HEK293T (cell line): ENCODE measurements around the gene MCF2L.

ENCODE experiments used
- BHLHE40 ChIP-seq: fragments of 450-650 bp; IDR thresholded peaks from 2 replicates; pipeline ENCODE4 v1.6.1; 2016; ENCODE audit warnings: mild to moderate bottlenecking, moderate library complexity, borderline replicate concordance
- ELF4 ChIP-seq: fragments of 450-650 bp; IDR thresholded peaks from 2 replicates; pipeline ENCODE4 v1.6.1; 2017; ENCODE audit warnings: antibody characterized with exemption
- FOXA1 ChIP-seq: fragments of 450-650 bp; IDR thresholded peaks from 2 replicates; pipeline ENCODE4 v1.6.1; 2016; ENCODE audit warnings: mild to moderate bottlenecking
- FOXK2 ChIP-seq: fragments of 450-650 bp; IDR thresholded peaks from 2 replicates; pipeline ENCODE4 v1.6.1; 2016; ENCODE audit warnings: mild to moderate bottlenecking
- FOXM1 ChIP-seq: fragments of 450-650 bp; IDR thresholded peaks from 2 replicates; pipeline ENCODE4 v1.6.1; 2017; ENCODE audit warnings: mild to moderate bottlenecking, borderline replicate concordance
- HDGF ChIP-seq: fragments of 450-650 bp; IDR thresholded peaks from 2 replicates; pipeline ENCODE4 v1.6.1; 2017; ENCODE audit warnings: antibody characterized with exemption, borderline replicate concordance
- L3MBTL2 ChIP-seq: fragments of 450-650 bp; conservative IDR thresholded peaks from 2 replicates; pipeline ENCODE4 v1.6.1; 2016; ENCODE audit warnings: mild to moderate bottlenecking
- NFRKB ChIP-seq: fragments of 450-650 bp; IDR thresholded peaks from 2 replicates; pipeline ENCODE4 v1.6.1; 2016; ENCODE audit warnings: mild to moderate bottlenecking, moderate library complexity
- SP1 ChIP-seq: fragments of 450-650 bp; IDR thresholded peaks from 2 replicates; pipeline ENCODE4 v1.6.1; 2017
- SUZ12 ChIP-seq: fragments of 450-650 bp; IDR thresholded peaks from 2 replicates; pipeline ENCODE4 v1.6.1; 2016; ENCODE audit warnings: mild to moderate bottlenecking
- TARDBP ChIP-seq: fragments of 450-650 bp; IDR thresholded peaks from 2 replicates; pipeline ENCODE4 v1.6.1; 2016
- TF ChIP-seq, protein P1 (sequence below): fragments of 450-650 bp; IDR thresholded peaks from 2 replicates; pipeline ENCODE4 v1.6.1; 2016

DNA sequence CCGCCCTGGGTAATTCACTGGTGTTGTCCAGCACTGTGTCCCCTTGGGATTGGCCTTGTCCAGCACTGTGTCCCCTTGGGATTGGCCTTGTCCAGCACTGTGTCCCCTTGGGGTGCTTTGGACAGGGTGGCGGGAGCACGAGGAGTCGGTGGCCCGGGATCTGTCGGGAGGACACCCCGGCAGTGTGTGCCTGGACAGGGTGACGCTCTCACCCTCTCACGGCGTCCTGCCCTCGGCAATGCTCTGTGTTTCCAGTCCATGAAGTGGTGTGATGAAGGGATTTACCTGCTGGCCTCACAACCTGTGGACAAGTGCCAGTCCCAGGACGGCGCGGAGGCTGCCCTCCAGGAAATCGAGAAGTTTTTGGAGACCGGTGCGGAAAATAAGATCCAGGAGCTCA is 106.7 kb downstream of the MCF2L start:
- TF ChIP-seq BHLHE40: no peak
- TF ChIP-seq SP1: no peak
- TF ChIP-seq FOXM1: no peak
- TF ChIP-seq ELF4: no peak
- TF ChIP-seq NFRKB: no peak
- TF ChIP-seq HDGF: no peak
- no peak for TF ChIP-seq L3MBTL2
- TF ChIP-seq TARDBP: no peak
- TF ChIP-seq SUZ12: no peak
- TF ChIP-seq, protein P1, sequence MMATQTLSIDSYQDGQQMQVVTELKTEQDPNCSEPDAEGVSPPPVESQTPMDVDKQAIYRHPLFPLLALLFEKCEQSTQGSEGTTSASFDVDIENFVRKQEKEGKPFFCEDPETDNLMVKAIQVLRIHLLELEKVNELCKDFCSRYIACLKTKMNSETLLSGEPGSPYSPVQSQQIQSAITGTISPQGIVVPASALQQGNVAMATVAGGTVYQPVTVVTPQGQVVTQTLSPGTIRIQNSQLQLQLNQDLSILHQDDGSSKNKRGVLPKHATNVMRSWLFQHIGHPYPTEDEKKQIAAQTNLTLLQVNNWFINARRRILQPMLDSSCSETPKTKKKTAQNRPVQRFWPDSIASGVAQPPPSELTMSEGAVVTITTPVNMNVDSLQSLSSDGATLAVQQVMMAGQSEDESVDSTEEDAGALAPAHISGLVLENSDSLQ: no peak
- TF ChIP-seq FOXK2: no peak
- TF ChIP-seq FOXA1: no peak
